ENCODE results near the gene TMPRSS12. TPM values are rescaled to one million over a fixed set of nuclear protein-coding genes. Genes with fewer than 3 reads are reported as not detected.
A peak's percentile ranks its signal among the peaks of the same experiment; 100 is the strongest.

Gene TMPRSS12
- total RNA-seq, 2 donors from 2014 or later, result not detected

DNA sequence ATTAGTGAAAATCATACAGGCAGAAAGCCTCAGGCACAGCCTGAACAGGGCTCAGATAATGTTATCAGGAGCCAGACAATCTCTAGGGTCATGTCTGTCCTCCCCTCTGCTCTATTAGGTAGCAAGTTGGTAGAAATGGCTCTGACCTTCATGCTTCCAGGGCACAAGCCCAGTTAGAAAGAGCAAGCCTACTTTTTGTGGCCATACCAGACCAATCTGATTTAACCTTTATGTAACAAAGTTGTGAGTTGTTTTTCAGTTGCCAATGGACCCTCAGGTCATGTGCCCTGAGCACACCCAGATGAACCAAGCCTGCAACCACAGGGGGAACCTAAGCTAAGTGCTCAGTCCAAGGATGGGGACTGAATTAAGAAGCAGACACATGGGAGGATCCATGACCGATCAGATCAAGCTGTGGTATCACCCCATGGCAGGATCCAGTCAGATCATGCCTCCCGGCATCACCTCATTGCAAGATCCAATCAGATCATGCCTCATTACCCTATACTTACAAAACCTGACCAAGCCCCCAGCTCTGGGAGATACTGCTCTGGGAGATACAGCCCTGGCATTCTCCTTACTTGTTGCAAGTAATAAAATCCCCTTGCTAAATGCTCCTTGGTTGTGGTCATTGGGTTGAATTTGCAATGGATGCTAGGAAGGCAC lies 90.9 kb downstream of the TMPRSS12 start:
- no peak for DNase-seq (ENCODE audit: low spot score)
- H3K9me3 ChIP-seq, result no peaks in the 10 kb centered on the region
- no peak for TF ChIP-seq CTCF (IDR thresholded peaks at IDR 0.05)
- H3K27me3 ChIP-seq (replicated peaks; ENCODE audit: insufficient read depth), result no peaks in the 10 kb centered on the region
- peaks cover 13% of the 10 kb centered on the region for H3K36me3 ChIP-seq
- peaks cover 35 to 64% of the 10 kb centered on the region in 2 donors for H3K4me1 ChIP-seq (ENCODE audit: control insufficient read depth in 1 of 2, low read depth in 2 of 2)
- peak overlapping the region; percentile 56 to 79 for H3K27ac ChIP-seq
- no peak overlapping the region for H3K4me3 ChIP-seq
- no peak for ATAC-seq (ENCODE audit: insufficient number of reproducible peaks, low FRiP score, low read depth)

DNA sequence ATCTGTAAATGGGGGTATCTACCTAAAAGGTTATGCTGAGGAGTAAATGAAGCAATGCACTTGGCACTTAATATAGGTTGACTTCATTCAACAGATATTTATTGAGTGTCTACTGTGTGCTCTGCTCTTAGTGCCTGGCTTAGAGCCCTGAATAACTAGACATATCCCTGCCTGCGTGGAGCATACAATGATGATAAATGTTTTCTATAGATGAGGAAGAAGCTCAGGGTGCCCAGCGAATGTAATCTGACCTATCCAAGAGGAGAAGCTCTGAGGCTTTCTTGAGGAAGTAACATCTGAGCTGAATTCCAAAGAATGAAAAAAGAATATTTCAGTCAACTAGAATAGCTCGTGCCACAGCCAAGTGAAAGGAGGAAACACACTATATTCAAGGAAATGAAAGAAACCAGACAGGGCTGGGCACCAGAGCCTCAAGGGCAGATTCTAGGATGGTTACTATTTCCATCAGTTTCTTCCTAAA lies 91.7 kb downstream of the TMPRSS12 start:
- peak overlapping the region; percentile 52 for H3K4me3 ChIP-seq
- peaks cover 30 to 56% of the 10 kb centered on the region in 2 donors for H3K4me1 ChIP-seq (ENCODE audit: control insufficient read depth in 1 of 2, low read depth in 2 of 2)
- no peaks in the 10 kb centered on the region for H3K9me3 ChIP-seq
- ATAC-seq (ENCODE audit: insufficient number of reproducible peaks, low FRiP score, low read depth), result no peak
- peak overlapping the region; percentile 56 to 79 for H3K27ac ChIP-seq
- no peak for DNase-seq (ENCODE audit: low spot score)
- peaks cover 13% of the 10 kb centered on the region for H3K36me3 ChIP-seq
- TF ChIP-seq CTCF (IDR thresholded peaks at IDR 0.05), result no peak
- no peaks in the 10 kb centered on the region for H3K27me3 ChIP-seq (replicated peaks; ENCODE audit: insufficient read depth)

DNA sequence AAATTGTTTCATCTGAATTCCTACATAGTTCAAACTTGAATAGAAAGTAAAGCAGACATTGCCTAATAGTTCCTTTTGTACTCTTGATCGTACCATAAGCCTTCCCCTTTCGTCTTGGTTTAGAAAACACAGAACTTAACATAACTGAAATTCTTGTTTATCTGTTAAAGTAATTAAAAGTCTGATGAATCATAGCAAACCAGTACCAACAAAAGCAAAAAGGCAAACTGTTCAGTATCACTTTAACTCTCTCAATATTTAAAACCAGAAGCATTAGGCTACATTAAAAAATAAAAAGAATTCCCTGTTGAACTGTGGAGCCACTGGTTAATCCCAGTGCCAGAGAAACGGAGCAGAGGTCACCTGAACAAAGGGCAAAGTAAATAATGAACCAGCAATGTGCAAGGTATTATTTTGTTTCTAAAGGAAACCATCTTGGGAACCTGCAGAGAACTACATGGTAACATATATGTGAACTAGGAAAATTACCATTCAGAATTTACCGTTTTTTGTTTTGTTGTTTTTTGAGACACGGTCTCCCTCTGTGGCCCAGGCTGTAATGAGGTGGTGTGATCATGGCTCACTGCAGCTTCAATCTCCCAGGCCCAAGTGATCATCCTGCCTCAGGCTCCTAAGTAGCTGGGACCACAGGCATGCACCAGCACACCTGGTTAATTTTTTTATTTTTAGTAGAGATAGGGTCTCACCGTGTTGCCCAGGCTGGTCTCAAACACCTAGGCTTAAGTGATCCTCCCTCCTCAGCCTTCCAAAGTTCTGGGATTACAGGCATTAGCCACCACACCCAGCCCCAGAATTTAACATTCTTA lies 92.5 kb downstream of the TMPRSS12 start:
- Histone ChIP-seq H3K4me1 (ENCODE audit: control insufficient read depth in 1 of 2, low read depth in 2 of 2) (peaks cover 27 to 55% of the 10 kb centered on the region in 2 donors), H3K4me3 (peak overlapping the region; percentile 52), H3K27ac (peak overlapping the region; percentile 56 to 79), H3K27me3 (replicated peaks; ENCODE audit: insufficient read depth) (no peaks in the 10 kb centered on the region), H3K36me3 (peaks cover 8% of the 10 kb centered on the region), H3K9me3 (no peaks in the 10 kb centered on the region)
- no peak for DNase-seq (ENCODE audit: low spot score)
- no peak for ATAC-seq (ENCODE audit: insufficient number of reproducible peaks, low FRiP score, low read depth)
- no peak for TF ChIP-seq CTCF (IDR thresholded peaks at IDR 0.05)

- no peaks in the 10 kb centered on the region for H3K27me3 ChIP-seq (replicated peaks; ENCODE audit: insufficient read depth)
- TF ChIP-seq CTCF (IDR thresholded peaks at IDR 0.05), result no peak
- no peak for DNase-seq (ENCODE audit: low spot score)
- H3K27ac ChIP-seq, result no peak overlapping the region
- no peak for ATAC-seq (ENCODE audit: insufficient number of reproducible peaks, low FRiP score, low read depth)
- H3K36me3 ChIP-seq, result no peaks in the 10 kb centered on the region
- no peak overlapping the region for H3K4me3 ChIP-seq
- no peaks in the 10 kb centered on the region for H3K9me3 ChIP-seq
- peaks cover 27 to 41% of the 10 kb centered on the region in 2 donors for H3K4me1 ChIP-seq (ENCODE audit: control insufficient read depth in 1 of 2, low read depth in 2 of 2)
Measured at GRCh38 chr12:50936821-50937530, 94.2 kb downstream of the TMPRSS12 start.

Other genes starting within 250 kb of the TMPRSS12 start
- 10 to 100 TPM; 14.7 to 21.0 TPM for gene ATF1, start 78.8 kb upstream of the TMPRSS12 start, total RNA-seq
- not detected for gene HIGD1C, start 109.6 kb downstream of the TMPRSS12 start, total RNA-seq
- gene SLC11A2, start 183.5 kb downstream of the TMPRSS12 start, total RNA-seq, result 10 to 100 TPM; 61.6 to 82.3 TPM
- 10 to 100 TPM; 42.4 to 52.1 TPM for gene LETMD1, start 205.4 kb downstream of the TMPRSS12 start, total RNA-seq
- 10 to 100 TPM; 30.9 to 43.4 TPM for gene CSRNP2, start 240.7 kb downstream of the TMPRSS12 start, total RNA-seq